GM19351 (cell line): ENCODE results near the gene VSNL1.

ENCODE experiments used
- ATAC-seq: cut with Tn5 transposase; IDR thresholded peaks from one replicate; pipeline ENCODE4 v1.9.1; 2021; ENCODE audit warnings: mild to moderate bottlenecking, moderate library complexity; ENCODE audit not compliant: unreplicated experiment

VSNL1 gene

GRCh38 chr2:17610521-17610920, 70.0 kb downstream of the VSNL1 start:
- ATAC-seq: no peak

GRCh38 chr2:17611036-17611435, 70.5 kb downstream of the VSNL1 start:
- ATAC-seq: no peak

GRCh38 chr2:17614174-17614930, 73.9 kb downstream of the VSNL1 start:
- no peak for ATAC-seq

- ATAC-seq: no peak
Observed at GRCh38 chr2:17615147-17615546, 74.7 kb downstream of the VSNL1 start.

GRCh38 chr2:17615728-17616351, 75.3 kb downstream of the VSNL1 start:
- no peak for ATAC-seq

GRCh38 chr2:17616405-17616804, 75.9 kb downstream of the VSNL1 start:
- ATAC-seq: no peak

- ATAC-seq: no peak
Observed at GRCh38 chr2:17617516-17617915, 77.0 kb downstream of the VSNL1 start.

- no peak for ATAC-seq
Observed at GRCh38 chr2:17617955-17618354, 77.5 kb downstream of the VSNL1 start.

- no peak for ATAC-seq
Observed at GRCh38 chr2:17620280-17620679, 79.8 kb downstream of the VSNL1 start.

- no peak for ATAC-seq
Observed at GRCh38 chr2:17620841-17621240, 80.3 kb downstream of the VSNL1 start.

GRCh38 chr2:17621781-17622180, 81.3 kb downstream of the VSNL1 start:
- no peak for ATAC-seq

GRCh38 chr2:17625446-17625845, 85.0 kb downstream of the VSNL1 start:
- no peak for ATAC-seq

GRCh38 chr2:17626986-17627385, 86.5 kb downstream of the VSNL1 start:
- ATAC-seq: peak; percentile 36

GRCh38 chr2:17627434-17627833, 86.9 kb downstream of the VSNL1 start:
- no peak for ATAC-seq

GRCh38 chr2:17628349-17629261, 88.1 kb downstream of the VSNL1 start:
- no peak for ATAC-seq

GRCh38 chr2:17630089-17630488, 89.6 kb downstream of the VSNL1 start:
- no peak for ATAC-seq

- ATAC-seq: no peak
Observed at GRCh38 chr2:17634997-17635396, 94.5 kb downstream of the VSNL1 start.

- ATAC-seq: no peak
Observed at GRCh38 chr2:17636257-17636656, 95.8 kb downstream of the VSNL1 start.

- peak; percentile 55 for ATAC-seq
Observed at GRCh38 chr2:17637131-17637906, 96.8 kb downstream of the VSNL1 start.

GRCh38 chr2:17638196-17638743, 97.8 kb downstream of the VSNL1 start:
- no peak for ATAC-seq
